Measurements from ENCODE around the gene ZPBP. TPM values are rescaled to one million over a fixed set of nuclear protein-coding genes. Genes with fewer than 3 reads are reported as not detected.

ZPBP gene
- total RNA-seq, 1 experiment from 2014 or later: not detected

DNA sequence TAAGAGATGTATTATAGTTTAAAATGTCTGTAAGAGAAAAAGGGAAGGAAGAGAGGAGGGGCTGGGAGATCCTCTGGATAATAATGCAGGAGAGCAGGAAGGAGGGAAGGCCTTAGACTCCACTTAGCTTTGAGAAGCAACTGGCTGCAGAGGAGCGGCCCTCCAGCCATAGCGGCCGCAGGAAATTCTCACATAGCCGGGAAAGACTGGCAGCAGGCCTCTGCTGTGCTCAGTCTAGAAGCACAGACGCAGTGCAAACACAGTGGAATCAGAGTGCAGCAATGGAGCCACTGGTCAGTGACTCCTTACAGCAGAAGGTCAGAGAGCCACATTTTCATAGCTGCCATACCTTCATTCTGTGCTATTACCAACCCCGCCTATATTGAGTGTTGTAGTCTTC is 166.3 kb downstream of the ZPBP start:
- Histone ChIP-seq H3K4ac (ENCODE audit: low read depth, low read length) (no peak overlapping the region), H2BK5ac (ENCODE audit: insufficient read length, low read length) (no peak overlapping the region), H4K8ac (replicated peaks; ENCODE audit: insufficient read length, low read depth, low read length) (no peak overlapping the region), H3K27me3 (ENCODE audit: insufficient read depth, low read length) (no peaks in the 10 kb centered on the region), H3K14ac (ENCODE audit: insufficient read depth, low read length) (no peak overlapping the region), H2BK15ac (ENCODE audit: low read depth, low read length) (no peak overlapping the region), H3K79me2 (ENCODE audit: insufficient read depth, low read length) (no peaks in the 10 kb centered on the region), H2AFZ (ENCODE audit: low read length) (no peak overlapping the region), H3K23me2 (ENCODE audit: insufficient read length, low read depth, low read length, poor library complexity, severe bottlenecking) (no peaks in the 10 kb centered on the region), H3K4me1 (ENCODE audit: insufficient read depth, low read length) (no peaks in the 10 kb centered on the region), H3K9ac (ENCODE audit: extremely low read depth, insufficient read length, low read length) (no peak overlapping the region), H4K5ac (ENCODE audit: insufficient read length, low read depth, low read length) (no peak overlapping the region), H3K18ac (ENCODE audit: insufficient read length, low read depth, low read length) (no peak overlapping the region), H3K9me3 (ENCODE audit: control insufficient read depth, low read depth, low read length) (peaks cover 8% of the 10 kb centered on the region), H3K79me1 (ENCODE audit: insufficient read depth, low read depth, low read length, poor library complexity, severe bottlenecking) (no peaks in the 10 kb centered on the region), H3K4me2 (ENCODE audit: insufficient read depth, insufficient read length, low read length) (no peak overlapping the region), H2BK20ac (ENCODE audit: low read depth, low read length, poor library complexity, severe bottlenecking) (no peak overlapping the region), H2AK5ac (ENCODE audit: insufficient read length, low read length) (no peak overlapping the region), H3K23ac (ENCODE audit: insufficient read length, low read depth, low read length) (no peak overlapping the region), H4K91ac (ENCODE audit: insufficient read length, low read depth, low read length) (no peak overlapping the region), H2BK120ac (ENCODE audit: low read depth, low read length, poor library complexity, severe bottlenecking) (no peak overlapping the region), H3K27ac (ENCODE audit: insufficient read length, low read depth, low read length) (no peak overlapping the region), H3K56ac (ENCODE audit: insufficient read length, low read depth, low read length) (no peak overlapping the region), H4K20me1 (ENCODE audit: control insufficient read depth, insufficient read depth, insufficient read length) (no peaks in the 10 kb centered on the region), H2BK12ac (ENCODE audit: insufficient read length, low read depth, low read length) (no peak overlapping the region), H3T11ph (ENCODE audit: low read length) (no peak overlapping the region)
- Mint-ChIP-seq H3K27ac (no peak overlapping the region), H3K4me1 (no peaks in the 10 kb centered on the region), H3K4me3 (no peak overlapping the region), H3K36me3 (ENCODE audit: insufficient read depth in 1 of 3, low read depth in 3 of 3) (peaks cover 7 to 11% (median 10%) of the 10 kb centered on the region in 3 experiments), H3K27me3 (ENCODE audit: low read depth) (no peaks in the 10 kb centered on the region), H3K9me3 (peaks cover 14 to 20% of the 10 kb centered on the region in 2 experiments)
- no CpG with 5 or more reads among the region's 6 CpGs for WGBS (ENCODE audit: extremely low coverage, insufficient read length, low lambda C conversion rate)
- TF ChIP-seq, protein P1, sequence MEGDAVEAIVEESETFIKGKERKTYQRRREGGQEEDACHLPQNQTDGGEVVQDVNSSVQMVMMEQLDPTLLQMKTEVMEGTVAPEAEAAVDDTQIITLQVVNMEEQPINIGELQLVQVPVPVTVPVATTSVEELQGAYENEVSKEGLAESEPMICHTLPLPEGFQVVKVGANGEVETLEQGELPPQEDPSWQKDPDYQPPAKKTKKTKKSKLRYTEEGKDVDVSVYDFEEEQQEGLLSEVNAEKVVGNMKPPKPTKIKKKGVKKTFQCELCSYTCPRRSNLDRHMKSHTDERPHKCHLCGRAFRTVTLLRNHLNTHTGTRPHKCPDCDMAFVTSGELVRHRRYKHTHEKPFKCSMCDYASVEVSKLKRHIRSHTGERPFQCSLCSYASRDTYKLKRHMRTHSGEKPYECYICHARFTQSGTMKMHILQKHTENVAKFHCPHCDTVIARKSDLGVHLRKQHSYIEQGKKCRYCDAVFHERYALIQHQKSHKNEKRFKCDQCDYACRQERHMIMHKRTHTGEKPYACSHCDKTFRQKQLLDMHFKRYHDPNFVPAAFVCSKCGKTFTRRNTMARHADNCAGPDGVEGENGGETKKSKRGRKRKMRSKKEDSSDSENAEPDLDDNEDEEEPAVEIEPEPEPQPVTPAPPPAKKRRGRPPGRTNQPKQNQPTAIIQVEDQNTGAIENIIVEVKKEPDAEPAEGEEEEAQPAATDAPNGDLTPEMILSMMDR (conservative IDR thresholded peaks at IDR 0.05): no peak
- DNase-seq: no peak

Measured in H9 (cell line).